ENCODE results near the gene GABBR1.
A peak's percentile ranks its signal among the peaks of the same experiment; 100 is the strongest.

GABBR1 gene

DNA sequence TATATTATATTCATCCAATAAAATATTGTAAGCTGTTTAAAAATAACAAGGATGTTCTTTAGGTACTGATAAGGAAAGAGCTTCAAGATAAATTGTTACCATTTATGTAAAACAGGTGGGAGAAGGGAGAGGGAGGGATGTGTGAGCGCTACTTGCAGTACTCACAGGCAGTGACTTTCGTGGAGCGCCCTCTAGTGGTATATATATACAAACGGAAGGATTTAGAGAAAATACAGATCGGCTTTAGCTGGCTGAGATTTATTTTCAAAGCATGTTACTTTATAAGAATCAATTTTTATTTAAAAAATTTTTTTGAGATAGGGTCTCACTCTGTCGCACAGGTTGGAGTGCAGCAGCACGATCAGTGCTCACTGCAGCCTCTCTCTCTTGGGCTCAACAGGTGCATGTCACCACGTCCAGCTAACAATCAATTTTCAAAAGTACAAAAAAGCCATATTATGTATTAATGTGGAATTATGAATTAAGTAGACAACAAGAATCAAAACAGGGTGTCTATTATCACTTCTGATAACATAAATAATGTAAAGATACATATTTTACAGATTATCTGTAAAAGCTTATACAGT lies 20.6 kb upstream of the GABBR1 start:
- DNase-seq: peak in 24 of 58 donors; percentile 5 to 87 (median 36)

DNA sequence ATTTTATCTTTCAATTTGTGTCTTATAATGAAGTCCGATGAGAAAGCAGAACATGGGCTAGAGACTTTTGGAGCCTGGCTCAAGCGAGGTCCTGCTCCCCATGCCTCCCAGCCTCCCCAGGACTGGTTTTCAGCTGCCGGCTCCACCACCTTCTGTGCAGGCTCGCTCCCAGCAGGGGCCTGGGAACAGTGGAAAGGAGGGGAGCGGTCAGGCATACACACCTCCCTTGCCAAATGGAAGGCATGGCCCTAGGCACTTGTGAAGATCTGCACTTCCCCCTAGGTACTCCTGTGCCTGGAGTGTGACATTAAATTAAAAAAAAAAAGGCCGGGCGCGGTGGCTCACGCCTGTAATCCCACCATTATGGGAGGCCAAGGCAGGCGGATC lies 19.2 kb upstream of the GABBR1 start:
- DNase-seq: no peak

DNA sequence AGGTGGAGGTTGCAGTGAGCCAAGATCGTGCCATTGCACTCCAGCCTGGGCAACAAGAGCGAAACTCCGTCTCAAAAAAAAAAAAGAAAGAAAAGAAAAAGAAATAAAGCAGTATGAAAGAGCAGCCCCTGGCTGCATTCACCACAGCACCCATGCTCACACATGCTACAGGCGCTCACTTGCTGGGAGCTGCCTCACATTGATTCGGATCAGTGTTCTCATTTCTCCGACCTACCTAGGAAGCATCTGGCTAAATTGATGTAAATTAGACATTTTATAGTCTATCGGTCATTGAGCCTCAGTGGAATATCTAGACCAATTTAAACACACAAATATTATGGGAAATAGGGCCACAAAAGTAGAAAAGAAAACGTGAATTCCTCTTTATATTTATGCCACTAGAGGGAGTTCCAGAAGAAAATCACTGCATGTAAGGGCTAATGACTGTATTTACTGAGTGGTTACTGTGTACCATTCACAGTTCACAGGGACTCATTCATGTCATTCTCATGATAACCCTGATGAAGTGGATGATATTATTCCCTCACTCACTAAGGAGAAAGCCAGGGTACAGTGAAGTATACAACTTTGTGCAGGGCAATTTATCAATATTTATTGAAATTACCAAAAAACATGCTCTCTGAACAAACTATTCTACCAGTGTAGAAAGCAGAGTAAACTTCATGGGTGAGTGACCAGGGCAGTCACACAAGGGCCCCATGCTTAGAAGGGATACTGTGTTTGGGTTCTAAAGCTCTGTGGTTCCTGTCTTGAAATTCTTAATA lies 18.6 kb upstream of the GABBR1 start:
- peak in 1 of 58 donors; percentile 14 for DNase-seq

DNA sequence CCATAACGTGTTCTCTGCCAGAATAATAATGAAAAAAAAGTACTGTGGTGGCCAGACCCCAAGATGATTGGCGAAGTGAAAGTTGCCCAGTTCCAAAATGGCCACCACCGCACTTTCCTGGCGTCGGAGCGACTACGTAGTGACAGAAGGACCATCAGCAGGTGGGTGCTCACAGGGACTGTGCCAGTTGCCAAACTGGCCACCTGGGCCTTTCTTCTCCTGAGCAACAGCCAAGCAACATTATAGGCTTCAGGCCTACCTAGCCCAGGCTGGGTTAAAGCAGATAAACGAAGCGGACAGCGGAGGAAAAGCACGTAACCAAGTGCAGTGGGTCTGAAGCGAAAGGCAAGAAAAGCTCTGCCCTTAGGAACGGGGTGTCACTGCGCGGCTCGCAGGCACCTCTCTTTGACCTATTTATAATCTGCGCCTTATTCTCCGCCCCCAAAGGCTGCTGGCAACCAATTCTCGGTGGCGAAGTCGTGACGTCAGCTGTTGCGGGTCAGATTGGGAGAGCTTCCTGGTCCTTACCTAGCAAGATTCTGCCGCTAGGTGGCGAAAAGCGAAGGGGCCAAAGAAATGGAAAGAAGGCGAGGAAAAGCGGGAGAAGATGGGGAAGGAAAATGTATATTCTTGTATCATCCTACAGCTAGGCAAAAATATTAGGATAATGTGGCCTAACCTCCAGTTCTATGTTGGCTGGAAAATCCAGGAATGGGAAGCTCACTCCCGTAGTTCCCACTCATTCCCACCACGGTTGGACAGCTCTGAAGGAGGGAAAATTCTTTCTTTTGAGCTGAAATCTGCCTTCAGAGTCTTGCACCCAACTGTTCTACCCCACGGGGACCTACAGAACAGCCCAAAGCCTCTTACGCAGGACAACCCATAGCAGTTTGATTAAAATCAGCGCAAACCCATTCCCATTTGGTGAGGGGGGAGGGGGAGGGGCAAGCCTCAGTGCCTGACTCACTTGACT lies 17.0 kb upstream of the GABBR1 start:
- DNase-seq: peak; percentile 47 to 99 (median 96)

DNA sequence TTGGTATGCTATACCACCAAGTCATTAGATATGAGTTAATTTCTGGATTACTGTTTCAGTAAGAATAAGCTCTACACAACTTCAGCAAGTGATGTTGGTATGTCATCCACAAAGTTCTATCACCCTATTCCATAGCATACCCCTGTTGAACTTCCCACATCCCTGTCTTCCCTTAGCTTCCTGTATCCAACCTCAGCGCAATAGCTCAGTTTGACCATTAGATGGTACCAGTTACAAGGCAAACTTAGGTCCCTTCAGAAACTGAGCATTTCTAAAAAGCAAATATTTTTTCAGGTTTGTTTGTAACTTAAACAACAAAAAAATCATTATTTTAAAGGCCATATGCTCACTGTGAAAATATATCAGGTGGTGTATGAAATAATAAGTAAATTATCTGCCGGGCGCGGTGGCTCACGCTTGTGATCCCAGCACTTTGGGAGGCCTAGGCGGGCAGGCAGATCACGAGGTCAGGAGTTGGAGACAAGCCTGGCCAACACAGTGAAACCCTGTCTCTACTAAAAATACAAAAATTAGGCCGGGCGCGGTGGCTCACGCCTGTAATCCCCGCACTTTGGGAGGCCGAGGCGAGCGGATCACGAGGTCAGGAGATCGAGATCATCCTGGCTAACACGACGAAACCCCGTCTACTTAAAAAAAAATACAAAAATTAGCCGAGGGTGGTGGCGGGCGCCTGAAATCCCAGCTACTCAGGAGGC lies 15.1 kb upstream of the GABBR1 start:
- no peak for DNase-seq

DNA sequence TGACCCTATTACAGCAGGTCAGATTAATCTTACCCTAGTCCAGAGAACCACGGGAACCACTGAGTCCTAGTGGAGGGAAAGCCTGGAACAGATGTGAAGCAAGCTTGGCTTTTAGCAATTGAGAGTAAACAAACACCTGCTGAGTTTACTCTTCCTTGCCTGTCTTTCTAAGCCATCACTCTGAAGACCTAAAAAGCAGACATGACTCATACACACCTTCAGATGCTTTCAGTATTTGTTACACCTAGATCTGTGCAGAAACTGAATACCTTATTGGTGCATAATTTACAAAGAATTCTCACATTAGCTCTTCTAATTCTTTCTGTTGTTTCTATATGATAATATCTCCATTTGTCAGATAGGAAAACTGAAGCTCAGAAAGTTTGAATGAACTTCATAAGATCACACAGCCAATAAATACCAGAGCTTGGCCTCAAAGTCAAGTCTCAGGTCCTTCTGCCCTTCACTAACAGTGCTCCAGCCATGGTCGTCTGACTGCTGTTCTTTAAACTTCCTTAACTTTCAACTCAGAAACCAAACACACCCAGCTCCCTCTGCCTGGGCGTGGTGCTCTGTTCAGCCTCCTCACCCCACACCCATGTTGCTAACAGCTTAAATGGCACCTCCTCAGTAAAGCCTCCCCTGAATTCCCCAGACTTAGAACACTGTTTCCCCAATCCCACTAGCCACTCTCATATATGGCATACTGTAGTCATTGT lies 8.6 kb upstream of the GABBR1 start:
- no peak for DNase-seq

DNA sequence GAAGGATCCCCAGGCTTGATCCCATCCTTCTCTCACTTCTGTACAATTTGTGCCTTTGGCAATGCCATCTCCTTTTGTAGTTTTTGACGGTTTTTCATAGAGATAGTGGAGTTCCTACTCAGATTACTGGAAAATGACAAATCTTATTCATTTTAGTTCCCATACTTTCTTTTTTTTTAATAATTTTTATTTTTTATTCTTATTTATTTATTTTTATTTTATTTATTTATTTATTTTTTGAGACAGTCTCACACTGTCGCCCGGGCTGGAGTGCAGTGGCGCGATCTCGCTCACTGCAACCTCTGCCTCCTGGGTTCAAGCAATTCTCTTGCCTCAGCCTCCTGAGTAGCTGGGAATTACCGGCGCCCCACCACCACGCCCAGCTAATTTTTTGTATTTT lies 4.3 kb upstream of the GABBR1 start:
- no peak for DNase-seq

DNA sequence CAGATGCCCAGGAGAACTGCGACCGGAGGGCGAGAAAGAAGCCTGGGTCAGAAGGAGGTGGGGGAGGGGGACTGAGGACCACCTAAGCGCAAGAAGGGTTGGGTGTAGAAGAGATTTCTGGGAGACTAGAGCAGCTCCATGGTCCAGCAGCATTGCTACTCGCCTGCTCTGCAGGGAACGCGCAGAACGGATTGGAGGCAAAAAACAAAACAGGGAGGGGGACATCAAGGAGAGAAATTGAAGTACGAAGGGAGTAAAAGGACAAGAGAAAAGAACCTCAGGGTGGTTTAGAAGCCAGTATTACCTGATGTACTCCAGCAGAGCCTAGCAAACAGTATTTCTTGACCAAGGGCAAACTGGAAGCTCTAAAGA lies 537 bp upstream of the GABBR1 start:
- DNase-seq: peak in 9 of 58 donors; percentile 43 to 76 (median 65)

DNA sequence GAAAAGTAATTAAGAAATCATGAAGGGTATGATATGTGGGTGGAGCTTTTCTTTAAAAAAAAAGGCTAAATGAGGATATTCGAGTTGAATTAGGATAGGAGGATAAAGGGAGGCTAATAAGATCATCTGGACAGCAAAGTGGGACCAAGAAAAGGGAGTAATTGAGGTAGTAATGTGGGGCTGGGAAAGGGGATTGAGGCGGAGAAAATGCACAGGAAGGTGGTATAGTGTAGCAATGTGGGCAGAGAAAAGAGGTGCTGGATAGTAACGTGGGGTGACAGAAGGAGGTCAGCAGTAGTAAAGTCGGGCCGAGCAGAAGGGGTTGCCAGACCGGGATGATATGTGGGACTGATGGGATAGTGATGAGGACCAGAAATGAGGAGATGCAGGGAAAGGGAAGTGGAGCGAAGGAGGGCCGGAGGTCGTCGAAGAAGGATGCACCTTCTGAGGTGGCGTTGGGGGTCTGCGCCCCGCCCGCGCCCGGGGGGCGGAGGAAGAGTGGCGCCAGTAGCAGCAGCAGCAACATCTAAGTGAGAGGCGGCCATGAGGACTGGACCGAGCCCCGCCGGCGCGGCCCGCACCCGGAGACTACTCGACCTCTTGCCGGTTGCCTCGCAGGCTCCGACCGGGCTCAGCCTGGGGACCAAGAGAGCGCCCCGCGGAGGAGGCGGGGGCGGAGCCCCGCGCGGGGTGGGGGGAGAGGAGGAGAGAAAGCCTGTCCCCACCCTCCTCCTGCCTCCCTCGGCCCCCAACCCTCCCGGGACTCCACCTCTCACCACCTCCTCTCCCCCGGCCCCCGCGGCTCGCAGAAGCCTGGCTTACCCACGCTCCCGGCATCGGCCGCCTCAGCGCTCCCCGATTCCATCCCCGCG lies 887 bp downstream of the GABBR1 start:
- DNase-seq: peak in 46 of 58 donors; percentile 17 to 76 (median 50)

DNA sequence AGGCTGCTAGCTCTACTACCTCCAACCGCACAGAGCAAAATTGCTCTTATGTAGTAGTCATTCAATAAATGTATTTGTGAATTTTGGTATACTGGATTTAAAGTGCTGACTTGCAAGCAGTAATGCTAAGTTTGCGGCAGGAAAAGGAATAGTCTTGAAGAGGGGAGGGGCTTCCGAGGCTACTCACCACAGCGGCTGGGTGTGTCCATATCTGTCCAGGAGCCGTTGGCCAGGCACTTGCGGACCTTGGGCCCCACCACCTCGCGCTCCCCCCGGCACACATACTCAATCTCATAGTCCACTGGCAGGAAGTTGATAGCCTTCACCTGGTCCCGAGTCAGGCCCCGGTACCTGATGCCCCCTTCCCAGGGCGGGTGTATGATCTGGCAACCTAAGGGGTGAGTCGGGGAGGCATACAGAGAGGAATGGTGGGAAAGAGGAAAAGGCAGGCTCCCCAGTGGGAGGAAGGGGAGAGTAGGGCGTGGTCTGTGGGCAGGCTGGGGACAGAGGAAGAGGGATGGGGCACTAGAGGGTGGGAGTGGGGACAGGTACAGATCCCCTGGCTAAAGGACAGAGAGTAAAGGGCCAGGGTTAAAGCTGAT lies 1.7 kb downstream of the GABBR1 start:
- DNase-seq: no peak

DNA sequence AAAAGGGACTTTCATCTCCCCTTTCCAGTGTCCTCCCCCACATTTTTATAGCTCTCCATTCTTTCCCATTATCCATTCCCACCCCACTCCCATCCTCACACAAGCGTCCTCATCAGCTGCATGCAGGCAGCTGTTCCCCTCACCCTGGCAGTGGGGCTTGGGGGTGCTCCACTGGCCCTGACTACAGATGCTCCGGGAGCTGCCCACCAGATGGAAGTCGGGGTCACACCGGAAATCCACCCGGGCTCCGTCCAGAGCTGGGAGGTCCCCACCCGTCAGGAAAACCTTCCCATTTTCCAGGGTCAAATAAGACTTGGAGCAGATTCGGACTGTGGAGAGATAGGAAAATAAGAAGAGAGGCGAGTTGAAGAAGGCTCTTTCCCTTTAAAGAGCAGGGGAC lies 2.7 kb downstream of the GABBR1 start:
- DNase-seq: no peak

DNA sequence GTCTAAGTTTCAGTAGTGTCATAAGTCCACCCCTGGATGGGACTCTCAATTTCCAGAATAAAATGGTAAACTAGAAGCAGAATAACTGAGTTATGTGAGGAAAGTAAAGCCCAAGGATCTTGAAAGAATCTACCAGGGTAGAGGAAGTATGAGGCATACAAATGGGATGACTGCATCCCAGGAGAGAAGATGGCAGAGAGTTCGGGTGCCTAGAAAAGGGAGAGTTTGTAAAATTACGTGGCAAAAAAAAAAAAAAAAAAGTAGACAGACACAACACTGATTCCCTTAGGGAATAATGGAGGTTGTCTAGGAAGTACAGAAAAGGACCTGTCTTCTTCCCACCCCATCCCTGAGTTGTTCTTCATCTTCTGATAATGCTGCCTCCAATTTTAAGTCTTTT lies 3.4 kb downstream of the GABBR1 start:
- no peak for DNase-seq

DNA sequence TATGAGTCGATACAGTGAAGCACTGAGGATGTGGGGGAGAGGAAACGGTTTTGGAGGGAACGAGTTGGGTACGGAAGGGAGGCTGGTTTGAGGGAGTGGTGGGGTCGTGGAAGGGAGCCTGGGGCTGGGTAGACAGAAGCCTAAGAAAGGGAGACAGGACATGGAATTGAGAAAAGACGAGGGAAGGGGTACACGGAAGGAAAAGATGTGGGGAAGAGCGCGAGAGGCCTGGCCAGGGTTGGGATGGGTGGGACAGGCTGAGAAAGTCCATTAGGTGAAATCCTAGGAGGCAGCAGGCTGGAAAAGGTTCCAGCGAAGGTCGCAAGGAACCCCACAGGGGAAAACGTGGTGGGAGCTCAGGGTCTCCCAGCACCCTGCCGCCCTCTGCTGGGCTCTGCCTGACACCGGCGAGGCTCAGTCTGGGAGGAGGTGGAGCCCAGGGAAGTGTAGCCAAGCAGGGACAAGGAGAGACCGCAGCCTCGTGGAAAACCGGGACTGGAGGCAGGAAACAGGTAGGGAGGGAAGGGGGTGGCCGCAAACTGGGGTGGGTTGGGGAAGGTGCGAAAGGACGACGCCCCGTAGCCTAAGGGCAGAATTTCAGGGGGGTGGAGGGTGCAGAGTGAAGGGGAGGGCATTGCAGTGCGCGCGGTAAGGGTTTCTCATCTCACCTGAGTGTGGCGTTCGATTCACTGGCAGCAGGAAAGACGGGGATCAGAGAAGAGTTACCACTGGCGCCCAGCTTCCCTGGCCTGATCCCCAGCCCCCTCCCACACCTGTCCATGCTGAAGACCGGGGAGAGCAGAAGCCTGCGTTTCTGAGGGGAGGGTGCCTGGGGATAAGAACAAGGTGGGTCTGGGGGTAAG lies 4.3 kb downstream of the GABBR1 start:
- DNase-seq: peak in 56 of 58 donors; percentile 19 to 87 (median 66)

DNA sequence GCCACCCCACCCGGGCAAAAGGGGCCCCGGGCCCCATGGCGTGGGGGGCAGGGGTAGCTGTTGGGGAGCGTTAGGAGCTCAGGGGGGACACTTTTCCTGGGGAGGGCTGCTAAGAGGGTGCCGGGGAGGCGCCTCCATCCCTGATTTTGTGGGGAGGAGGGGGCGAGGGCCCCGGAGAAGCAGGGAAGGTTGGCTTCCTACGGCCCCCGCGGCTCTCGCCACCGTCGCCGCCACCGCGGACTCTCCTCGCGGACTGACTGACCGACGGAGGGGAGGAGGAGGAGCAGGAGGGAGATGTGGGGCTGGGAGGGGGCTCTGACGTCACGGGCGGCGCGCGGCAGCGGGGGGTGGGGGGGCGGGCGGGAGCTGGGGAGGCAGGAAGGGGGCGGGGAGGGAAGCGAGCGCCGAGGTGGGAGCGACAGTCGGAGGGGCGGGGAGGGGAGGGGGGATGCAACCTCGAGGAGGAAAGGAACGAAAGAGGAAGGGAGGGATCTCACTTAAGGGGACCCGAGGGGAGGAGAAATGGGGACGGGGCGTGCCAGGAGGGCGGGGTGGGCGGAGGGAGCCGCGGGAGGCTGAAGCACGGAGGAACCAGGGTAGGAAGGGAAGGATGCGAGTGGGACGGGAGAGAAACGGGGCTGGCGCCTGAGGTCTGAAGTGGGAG lies 5.1 kb downstream of the GABBR1 start:
- DNase-seq: peak in 52 of 58 donors; percentile 38 to 86 (median 64)

DNA sequence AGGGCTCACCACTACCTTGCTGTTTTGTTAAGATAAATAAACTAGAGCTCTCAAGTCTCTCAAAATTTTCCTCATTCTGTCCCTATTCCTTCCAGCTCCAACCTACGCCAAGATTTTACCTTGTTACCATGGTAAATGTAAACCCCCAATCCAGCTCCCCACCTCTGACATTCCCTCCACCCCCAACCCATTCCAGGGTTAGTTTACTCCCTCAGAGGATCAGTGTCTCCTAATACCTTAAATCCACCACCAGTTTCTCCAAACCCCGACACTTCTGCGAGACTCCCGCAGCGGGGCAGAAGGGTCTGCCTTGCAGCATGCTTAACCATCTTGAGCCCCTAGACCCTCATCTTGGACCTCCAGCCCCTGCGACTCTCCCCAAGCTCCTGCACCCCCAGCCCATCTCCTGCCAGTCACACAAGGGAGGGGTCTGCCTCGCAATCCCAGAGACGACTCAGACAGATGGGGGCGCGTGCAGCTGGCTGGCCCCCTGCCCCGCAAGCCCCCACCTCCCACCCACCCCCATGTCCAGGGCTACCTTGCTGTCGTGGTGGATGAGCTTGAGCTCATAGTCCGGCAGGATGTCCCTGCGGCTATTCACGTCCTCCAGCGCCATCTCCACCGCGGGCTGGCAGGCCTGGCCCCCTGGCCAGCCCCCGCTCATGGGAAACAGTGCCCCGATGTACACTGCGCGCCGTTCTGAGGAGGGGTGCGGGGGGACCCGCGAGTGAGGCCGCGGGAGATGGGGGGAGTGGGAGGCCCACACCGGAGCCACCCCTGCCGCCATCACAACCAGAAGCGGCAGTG lies 5.8 kb downstream of the GABBR1 start:
- DNase-seq: peak in 2 of 58 donors; percentile 31 to 68

DNA sequence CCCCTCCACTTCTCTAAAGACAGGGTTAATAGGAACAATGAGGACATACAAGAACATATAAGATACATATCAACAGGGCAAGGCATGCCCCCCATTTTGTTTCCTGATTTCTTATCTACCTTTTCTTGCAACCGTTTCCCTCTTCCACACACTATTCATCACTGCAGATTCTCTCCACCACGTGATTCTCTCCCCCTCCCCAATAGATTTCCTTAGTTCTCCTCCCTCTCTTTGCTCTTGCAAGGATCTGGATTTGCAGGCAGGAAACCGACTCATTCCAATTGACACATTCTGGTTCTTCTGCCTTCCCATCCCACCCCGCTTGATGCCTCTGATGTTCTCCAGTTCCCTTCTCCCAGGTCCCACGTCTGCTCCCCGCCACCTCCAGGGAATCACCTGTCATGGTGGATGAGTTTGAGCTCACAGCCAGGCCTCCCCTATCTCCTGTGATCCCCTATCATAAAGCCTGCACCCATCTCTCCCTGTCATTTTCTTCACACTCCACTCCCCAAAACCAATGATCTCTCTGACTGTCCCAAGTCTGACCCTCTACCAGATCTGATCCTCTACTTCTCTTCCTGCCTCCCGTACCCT lies 7.5 kb downstream of the GABBR1 start:
- peak in 1 of 58 donors; percentile 15 for DNase-seq
